ENCODE measurements around the gene EPHX1. TPM values are rescaled to one million over a fixed set of nuclear protein-coding genes. Genes with fewer than 3 reads are reported as not detected.
A peak's percentile ranks its signal among the peaks of the same experiment; 100 is the strongest.

The EPHX1 gene
- total RNA-seq, 4 donors from 2014 or later = 59.0 to 136 (median 85.6) TPM

DNA sequence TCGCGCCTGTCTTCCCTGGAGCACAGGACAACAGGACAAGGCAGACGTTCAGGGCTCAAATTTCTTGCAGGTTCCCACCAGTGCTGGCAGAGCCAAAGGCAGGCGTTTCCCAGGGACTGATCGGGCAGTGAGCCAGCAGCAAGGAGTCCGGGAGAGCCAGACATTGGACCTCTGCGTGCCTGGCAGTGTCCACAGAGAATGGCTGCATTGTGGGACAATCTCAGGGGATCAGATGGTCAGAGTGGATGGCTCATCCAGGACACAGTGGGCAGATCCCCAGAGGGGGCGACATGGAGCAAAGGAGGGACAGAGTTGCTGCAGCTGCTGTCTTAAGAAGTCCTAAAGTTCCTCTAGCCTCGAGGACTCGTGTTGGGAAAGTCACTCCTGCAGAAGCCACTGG is 67.7 kb downstream of the EPHX1 start:
- H3K27ac ChIP-seq (replicated peaks in 1 of 4) = peak overlapping the region; percentile 11 to 67 (median 38)
- intact Hi-C loops (cut with DNase I) = no loop called here

DNA sequence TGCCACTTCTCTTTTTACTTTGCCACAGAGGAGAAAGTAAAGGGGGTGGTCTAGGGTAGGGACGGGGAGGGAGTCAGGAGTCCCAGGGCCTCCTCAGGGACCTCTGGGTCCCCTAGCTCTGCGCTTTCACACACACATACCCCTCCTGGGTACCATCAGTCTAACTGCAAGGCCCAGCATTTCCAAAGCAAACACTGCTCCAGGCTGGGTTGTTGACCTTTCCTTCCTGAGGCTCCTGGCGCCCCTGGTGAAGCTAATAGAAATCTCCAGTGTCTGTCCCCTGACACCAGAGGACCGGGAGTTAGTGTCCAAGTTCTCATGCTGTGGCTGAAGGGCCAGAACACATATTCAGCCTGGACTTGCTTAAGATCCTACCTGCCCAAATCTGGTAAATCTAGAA is 68.4 kb downstream of the EPHX1 start:
- no peaks in the 10 kb centered on the region for H3K9me3 ChIP-seq
- H3K4me1 ChIP-seq = peaks cover 45 to 54% (median 51%) of the 10 kb centered on the region in 4 donors
- H3K4me3 ChIP-seq = no peak overlapping the region
- H3K27ac ChIP-seq (replicated peaks in 1 of 4) = peak overlapping the region; percentile 11 to 58 (median 28)
- no peaks in the 10 kb centered on the region for H3K27me3 ChIP-seq
- TF ChIP-seq EP300 (IDR thresholded peaks at IDR 0.05) (no peak), POLR2AphosphoS5 (IDR thresholded peaks at IDR 0.05) (no peak), POLR2A (IDR thresholded peaks at IDR 0.05; ENCODE audit: low read depth) (no peak)
- TF ChIP-seq, protein P1, sequence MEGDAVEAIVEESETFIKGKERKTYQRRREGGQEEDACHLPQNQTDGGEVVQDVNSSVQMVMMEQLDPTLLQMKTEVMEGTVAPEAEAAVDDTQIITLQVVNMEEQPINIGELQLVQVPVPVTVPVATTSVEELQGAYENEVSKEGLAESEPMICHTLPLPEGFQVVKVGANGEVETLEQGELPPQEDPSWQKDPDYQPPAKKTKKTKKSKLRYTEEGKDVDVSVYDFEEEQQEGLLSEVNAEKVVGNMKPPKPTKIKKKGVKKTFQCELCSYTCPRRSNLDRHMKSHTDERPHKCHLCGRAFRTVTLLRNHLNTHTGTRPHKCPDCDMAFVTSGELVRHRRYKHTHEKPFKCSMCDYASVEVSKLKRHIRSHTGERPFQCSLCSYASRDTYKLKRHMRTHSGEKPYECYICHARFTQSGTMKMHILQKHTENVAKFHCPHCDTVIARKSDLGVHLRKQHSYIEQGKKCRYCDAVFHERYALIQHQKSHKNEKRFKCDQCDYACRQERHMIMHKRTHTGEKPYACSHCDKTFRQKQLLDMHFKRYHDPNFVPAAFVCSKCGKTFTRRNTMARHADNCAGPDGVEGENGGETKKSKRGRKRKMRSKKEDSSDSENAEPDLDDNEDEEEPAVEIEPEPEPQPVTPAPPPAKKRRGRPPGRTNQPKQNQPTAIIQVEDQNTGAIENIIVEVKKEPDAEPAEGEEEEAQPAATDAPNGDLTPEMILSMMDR (IDR thresholded peaks at IDR 0.05) = no peak
- intact Hi-C loops (cut with DNase I) = no loop called here
- peaks cover 15 to 42% (median 33%) of the 10 kb centered on the region in 4 donors for H3K36me3 ChIP-seq
- WGBS = 92% methylated on average over 4 of the region's 4 CpGs
- no peak for DNase-seq (ENCODE audit: extremely low spot score)

More for the DNA sequence above, 67.7 kb downstream of the EPHX1 start:
- no peak for DNase-seq (ENCODE audit: extremely low spot score)
- peaks cover 45 to 51% (median 47%) of the 10 kb centered on the region in 4 donors for H3K4me1 ChIP-seq
- WGBS = 31% methylated on average over 7 of the region's 10 CpGs
- no peaks in the 10 kb centered on the region for H3K9me3 ChIP-seq
- no peak overlapping the region for H3K4me3 ChIP-seq
- no peaks in the 10 kb centered on the region for H3K27me3 ChIP-seq
- TF ChIP-seq, protein P1 (IDR thresholded peaks at IDR 0.05) = peak; percentile 26 to 57 (median 33)
- TF ChIP-seq POLR2A (IDR thresholded peaks at IDR 0.05; ENCODE audit: low read depth) = no peak
- no peak for TF ChIP-seq EP300 (IDR thresholded peaks at IDR 0.05)
- TF ChIP-seq POLR2AphosphoS5 (IDR thresholded peaks at IDR 0.05) = peak in 1 of 2 donors; percentile 6
- H3K36me3 ChIP-seq = peaks cover 15 to 49% (median 39%) of the 10 kb centered on the region in 4 donors

DNA sequence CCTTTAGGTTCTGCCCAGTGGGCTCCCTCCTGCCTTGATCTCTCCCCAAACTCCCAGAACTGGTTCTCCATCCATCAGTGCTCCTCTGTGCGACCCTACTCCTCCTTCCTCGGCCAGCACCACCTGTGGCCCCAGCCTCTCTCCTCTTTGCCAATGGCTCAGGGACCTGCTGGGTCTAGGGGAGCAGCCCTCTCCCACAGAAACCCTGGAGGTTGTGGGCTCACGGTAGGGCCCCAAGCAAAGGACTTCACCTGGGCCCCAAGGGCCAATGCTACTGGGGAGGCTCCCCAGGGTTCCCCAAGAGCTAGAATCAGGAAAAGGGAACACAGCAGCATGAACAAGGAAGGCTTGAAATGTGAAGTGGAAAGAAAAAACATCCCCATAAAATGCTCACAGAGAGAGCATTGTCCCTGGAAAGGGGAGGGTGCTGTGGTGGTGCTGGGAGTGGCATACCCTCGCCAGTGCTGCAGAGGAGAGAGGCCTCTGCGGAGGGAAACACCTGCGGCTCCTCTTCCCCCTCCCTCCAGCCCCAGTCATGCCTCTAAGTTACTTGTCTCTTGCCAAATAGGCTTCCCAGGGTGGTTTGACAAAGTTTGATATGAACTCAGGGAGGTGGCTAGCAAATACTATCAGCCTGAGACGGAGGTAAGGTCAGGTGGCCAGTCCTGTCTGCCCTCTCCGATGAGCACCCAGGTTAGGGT is 69.7 kb downstream of the EPHX1 start:
- Histone ChIP-seq H3K27ac (replicated peaks in 1 of 4) (peak overlapping the region; percentile 11 to 92 (median 38)), H3K4me3 (no peak overlapping the region), H3K27me3 (no peaks in the 10 kb centered on the region), H3K36me3 (peaks cover 5 to 29% (median 20%) of the 10 kb centered on the region in 4 donors), H3K9me3 (no peaks in the 10 kb centered on the region), H3K4me1 (peaks cover 45 to 62% (median 55%) of the 10 kb centered on the region in 4 donors)
- intact Hi-C loops (cut with DNase I) = no loop called here
- DNase-seq (ENCODE audit: extremely low spot score) = no peak
- TF ChIP-seq, protein P1 (IDR thresholded peaks at IDR 0.05) = no peak
- TF ChIP-seq EP300 (IDR thresholded peaks at IDR 0.05) (no peak), POLR2A (IDR thresholded peaks at IDR 0.05; ENCODE audit: low read depth) (no peak), POLR2AphosphoS5 (IDR thresholded peaks at IDR 0.05) (no peak)
- WGBS = 69% methylated on average over 8 of the region's 8 CpGs

DNA sequence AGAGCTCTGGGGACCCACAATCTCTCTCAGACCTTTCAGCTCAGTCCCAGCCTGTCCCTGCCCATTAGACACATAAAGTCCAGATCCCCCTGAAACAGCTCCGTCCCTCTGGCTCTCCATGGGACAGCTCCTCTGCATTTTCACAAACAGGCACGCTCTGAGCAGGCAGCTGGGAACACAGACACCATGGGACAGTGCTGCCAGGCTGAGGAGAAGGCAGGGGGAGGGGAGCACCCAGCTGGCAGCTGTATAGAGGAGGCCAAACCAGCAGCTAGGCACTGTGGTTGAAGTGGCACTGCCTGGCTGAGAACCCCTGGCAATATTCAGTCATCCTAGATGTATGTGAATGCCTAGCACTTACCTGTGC is 70.3 kb downstream of the EPHX1 start:
- no peak for TF ChIP-seq EP300 (IDR thresholded peaks at IDR 0.05)
- TF ChIP-seq, protein P1 (IDR thresholded peaks at IDR 0.05) = no peak
- no peak for TF ChIP-seq POLR2AphosphoS5 (IDR thresholded peaks at IDR 0.05)
- no peak for TF ChIP-seq POLR2A (IDR thresholded peaks at IDR 0.05; ENCODE audit: low read depth)
- no peaks in the 10 kb centered on the region for H3K27me3 ChIP-seq
- no peak for DNase-seq (ENCODE audit: extremely low spot score)
- WGBS = 100% methylated on average over 2 of the region's 2 CpGs
- intact Hi-C loops (cut with DNase I) = no loop called here
- H3K9me3 ChIP-seq = no peaks in the 10 kb centered on the region
- H3K4me1 ChIP-seq = peaks cover 45 to 62% (median 55%) of the 10 kb centered on the region in 4 donors
- H3K27ac ChIP-seq (replicated peaks in 1 of 4) = peak overlapping the region; percentile 11 to 92 (median 38)
- peaks cover 0 to 23% (median 17%) of the 10 kb centered on the region in 4 donors for H3K36me3 ChIP-seq
- peak overlapping the region in 2 of 4 donors; percentile 79 to 98 for H3K4me3 ChIP-seq
